ENCODE measurements around the gene BBX. TPM values are rescaled to one million over a fixed set of nuclear protein-coding genes. Genes with fewer than 3 reads are reported as not detected.
A peak's percentile ranks its signal among the peaks of the same experiment; 100 is the strongest.

Gene BBX
- total RNA-seq, 4 donors from 2014 or later = 33.0 to 46.3 (median 36.7) TPM

- DNase-seq = peak; percentile 18 to 76 (median 71)
- no peak overlapping the region for H3K4me3 ChIP-seq
- no peak overlapping the region for H3K27ac ChIP-seq
- no peaks in the 10 kb centered on the region for H3K36me3 ChIP-seq
- no peaks in the 10 kb centered on the region for H3K9me3 ChIP-seq
- no peaks in the 10 kb centered on the region for H3K27me3 ChIP-seq
- H3K4me1 ChIP-seq = no peaks in the 10 kb centered on the region
- TF ChIP-seq CTCF (IDR thresholded peaks at IDR 0.05) (peak in 4 of 6 experiments; percentile 48 to 58 (median 52)), POLR2A (IDR thresholded peaks at IDR 0.05) (no peak)
Measured at GRCh38 chr3:107846279-107846852, 323.6 kb downstream of the BBX start.

GRCh38 chr3:107847791-107848190, 325.0 kb downstream of the BBX start:
- Histone ChIP-seq H3K9me3 (no peaks in the 10 kb centered on the region), H3K4me1 (no peaks in the 10 kb centered on the region), H3K4me3 (no peak overlapping the region), H3K27ac (no peak overlapping the region), H3K36me3 (no peaks in the 10 kb centered on the region), H3K27me3 (no peaks in the 10 kb centered on the region)
- DNase-seq = no peak
- TF ChIP-seq POLR2A (IDR thresholded peaks at IDR 0.05) (no peak), CTCF (IDR thresholded peaks at IDR 0.05) (no peak)

- Histone ChIP-seq H3K27me3 (no peaks in the 10 kb centered on the region), H3K36me3 (no peaks in the 10 kb centered on the region), H3K4me3 (no peak overlapping the region), H3K9me3 (no peaks in the 10 kb centered on the region), H3K4me1 (no peaks in the 10 kb centered on the region), H3K27ac (no peak overlapping the region)
- DNase-seq = no peak
- TF ChIP-seq CTCF (IDR thresholded peaks at IDR 0.05) = no peak
- no peak for TF ChIP-seq POLR2A (IDR thresholded peaks at IDR 0.05)
Measured at GRCh38 chr3:107848351-107848915, 325.7 kb downstream of the BBX start.

- Histone ChIP-seq H3K4me1 (no peaks in the 10 kb centered on the region), H3K9me3 (no peaks in the 10 kb centered on the region)
Measured at GRCh38 chr3:107850681-107851080, 327.9 kb downstream of the BBX start.

GRCh38 chr3:107853821-107854220, 331.1 kb downstream of the BBX start:
- H3K4me3 ChIP-seq = no peak overlapping the region
- no peak overlapping the region for H3K27ac ChIP-seq
- H3K36me3 ChIP-seq = no peaks in the 10 kb centered on the region
- H3K9me3 ChIP-seq = no peaks in the 10 kb centered on the region
- DNase-seq = no peak
- TF ChIP-seq POLR2A (IDR thresholded peaks at IDR 0.05) = no peak
- TF ChIP-seq CTCF (IDR thresholded peaks at IDR 0.05) = no peak
- H3K27me3 ChIP-seq = no peaks in the 10 kb centered on the region
- H3K4me1 ChIP-seq = no peaks in the 10 kb centered on the region

More at GRCh38 chr3:107850681-107851080, 327.9 kb downstream of the BBX start:
- Histone ChIP-seq H3K27me3 (no peaks in the 10 kb centered on the region), H3K27ac (no peak overlapping the region), H3K36me3 (no peaks in the 10 kb centered on the region), H3K4me3 (no peak overlapping the region)
- TF ChIP-seq POLR2A (IDR thresholded peaks at IDR 0.05) = no peak
- TF ChIP-seq CTCF (IDR thresholded peaks at IDR 0.05) = no peak
- DNase-seq = no peak
